Renal pelvis (tissue), 4 donors: ENCODE data around the gene POLD4. TPM values are rescaled to one million over a fixed set of nuclear protein-coding genes. Genes with fewer than 3 reads are reported as not detected.
"Not testable (repeated sequence)": the region's sequence is repeated elsewhere in the genome, so short reads cannot be mapped to it uniquely, and the experiment has no call there.

Experiments used
- DNase-seq: peaks from one replicate; pipeline ENCODE4 v3.0.0-alpha.2; 2013
- polyA plus RNA-seq, 3 donors: library from polyadenylated mRNA; unstranded; fragments of 120-200 nt; gene quantifications; one replicate each; pipeline ENCODE4 v1.2.1, GENCODE V29; 2013; ENCODE audit not compliant: insufficient read length in 3 of 3

POLD4 gene
- polyA plus RNA-seq, 3 donors: 29.3 to 37.4 (median 32.8) TPM

DNA sequence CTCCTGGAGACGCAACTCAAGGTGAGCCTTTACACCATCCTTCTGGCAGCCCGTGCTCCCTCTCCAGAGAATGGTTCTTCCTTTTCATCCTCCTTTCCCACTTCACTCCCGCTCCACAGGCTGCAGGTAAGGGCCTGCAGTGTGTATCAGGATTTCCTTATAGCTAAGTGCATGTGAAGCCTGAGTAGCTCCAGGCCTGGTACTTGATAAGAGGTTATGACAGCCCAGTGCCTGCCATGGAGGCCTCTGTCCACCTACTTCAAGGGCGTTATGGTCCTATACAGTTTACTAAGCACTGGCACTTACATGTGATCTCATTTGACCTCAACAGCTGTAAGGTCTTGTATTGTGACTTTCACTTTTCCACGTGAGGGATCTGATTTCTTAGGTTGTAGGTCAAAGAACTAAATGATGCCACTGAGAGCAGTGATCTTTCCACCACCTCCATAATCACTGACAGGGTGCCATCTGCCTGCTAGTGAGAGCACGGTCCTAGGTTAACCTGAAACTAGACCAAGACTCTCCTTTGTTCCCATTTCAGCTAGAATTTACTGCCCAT, 32.0 kb downstream of the POLD4 start:
- no peak for DNase-seq

DNA sequence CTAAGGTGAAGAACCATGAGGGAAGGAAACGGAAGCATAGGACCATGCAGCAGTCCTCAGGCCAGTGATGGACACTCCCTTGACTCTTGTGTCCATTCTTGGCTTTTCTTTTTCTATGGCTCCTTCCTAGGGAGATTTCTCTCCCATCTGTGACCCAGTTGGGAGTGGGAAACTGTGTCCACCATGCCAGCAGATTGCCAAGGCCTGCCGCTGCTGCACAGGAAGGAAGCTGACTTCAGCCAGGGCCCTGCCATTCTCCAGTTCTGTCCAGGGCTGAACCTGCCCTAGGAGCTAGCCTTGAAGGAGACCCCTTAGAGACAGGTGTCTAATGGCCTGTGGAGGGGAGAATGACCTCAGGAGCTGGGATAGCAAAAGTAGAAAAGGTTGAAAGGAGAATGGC, 32.7 kb downstream of the POLD4 start:
- no peak for DNase-seq

DNA sequence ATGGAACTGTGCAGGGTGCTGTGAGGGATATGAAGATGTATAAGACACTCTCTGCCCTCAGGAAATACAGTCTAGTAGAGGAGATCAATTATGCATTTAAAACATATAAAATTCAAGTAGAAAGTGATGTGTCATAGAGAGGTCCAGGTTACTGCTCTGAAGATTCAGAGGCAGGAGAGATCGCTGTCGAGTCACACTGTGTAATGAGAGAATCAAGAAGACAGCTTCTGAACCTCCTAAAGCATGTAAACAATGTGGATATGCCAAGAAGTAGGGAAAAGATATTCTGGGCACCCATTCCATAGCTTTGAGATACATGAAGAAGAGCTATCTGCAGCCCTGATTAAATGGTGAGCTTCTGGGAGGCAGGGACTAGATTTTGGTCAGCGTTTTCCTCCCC, 33.3 kb downstream of the POLD4 start:
- no peak for DNase-seq

DNA sequence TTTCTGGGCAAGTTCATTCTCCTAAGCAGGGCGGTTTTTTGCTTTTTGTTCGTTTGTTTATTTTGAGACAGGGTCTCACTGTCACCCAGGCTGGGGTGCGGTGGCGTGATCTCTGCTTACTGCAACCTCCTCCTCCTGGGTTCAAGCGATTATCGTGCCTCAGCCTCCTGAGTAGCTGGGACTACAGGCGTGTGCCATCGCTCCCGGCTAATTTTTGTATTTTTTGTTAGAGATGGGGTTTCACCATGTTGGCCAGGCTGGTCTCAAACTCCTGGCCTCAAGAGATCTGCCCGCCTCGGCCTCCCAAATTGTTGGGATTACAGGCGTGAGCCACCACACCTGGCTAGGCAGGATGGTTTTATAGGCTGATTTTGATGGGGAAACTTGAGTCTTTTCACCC, 34.5 kb downstream of the POLD4 start:
- not testable (repeated sequence) for DNase-seq

DNA sequence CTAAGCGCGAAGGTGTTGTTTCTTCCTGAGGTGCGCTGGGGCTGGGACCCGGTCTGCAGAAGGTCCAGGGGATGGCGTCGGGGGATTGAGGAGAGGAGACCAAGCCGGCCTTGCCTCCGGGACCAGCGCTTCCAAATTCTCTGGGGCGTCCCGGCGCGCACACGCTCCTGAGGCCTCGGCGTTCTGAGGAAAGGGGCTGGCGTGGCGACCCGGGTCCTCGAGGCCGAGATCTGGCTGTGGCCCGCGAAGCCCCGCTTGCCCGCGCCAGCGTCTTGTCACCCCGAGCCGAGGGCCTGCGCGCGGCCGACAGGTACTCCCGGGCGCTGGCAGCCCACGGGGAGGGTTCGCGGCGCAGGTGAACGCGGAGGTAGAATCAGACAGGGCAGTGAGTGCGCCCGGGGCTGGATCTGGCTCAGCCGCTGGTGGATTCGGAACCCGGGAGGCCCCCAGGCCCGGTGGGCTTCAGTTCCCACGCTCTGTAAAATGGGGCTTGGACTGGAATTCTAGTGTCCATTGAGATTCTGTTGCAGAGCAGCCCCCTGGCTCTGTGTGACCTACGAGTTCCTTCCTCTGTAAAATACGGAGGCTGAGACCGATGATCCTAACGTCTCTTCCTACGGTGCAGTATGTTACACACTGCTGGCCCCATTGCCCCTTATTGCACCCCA, 35.3 kb downstream of the POLD4 start:
- no peak for DNase-seq

DNA sequence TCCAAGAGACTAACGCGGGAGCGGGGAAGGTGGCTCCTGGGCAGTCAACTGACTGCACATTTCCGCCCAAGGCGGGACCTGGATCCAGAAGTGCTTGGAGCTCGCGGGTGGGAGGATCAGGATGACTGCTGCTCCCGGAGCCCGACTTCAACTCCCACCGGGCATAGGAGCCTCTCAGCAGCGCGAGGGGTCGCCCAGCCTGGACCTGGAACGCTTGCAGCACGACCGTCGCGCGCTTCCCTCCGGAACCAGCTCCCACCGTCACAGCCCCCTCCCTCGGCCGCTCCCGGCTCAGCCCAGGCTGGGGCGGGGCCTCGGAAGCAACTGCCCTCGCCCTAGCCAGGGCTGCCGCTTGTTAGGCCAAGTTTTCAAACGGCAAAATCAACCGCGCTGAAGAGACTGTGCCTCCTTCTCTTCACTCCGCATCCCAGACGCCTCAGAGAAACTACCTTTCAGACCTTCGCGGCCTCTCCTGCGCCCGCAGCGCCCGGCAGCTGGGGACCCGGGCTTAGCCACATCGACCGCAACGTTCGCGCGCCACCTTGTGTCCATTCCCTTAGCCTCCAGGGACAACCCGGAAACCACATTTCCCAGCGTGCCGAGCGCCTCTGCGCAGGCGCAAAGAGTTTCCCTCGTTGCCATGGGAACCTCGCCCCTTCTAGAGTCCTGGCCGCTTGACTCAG, 36.0 kb downstream of the POLD4 start:
- peak; percentile 98 for DNase-seq

DNA sequence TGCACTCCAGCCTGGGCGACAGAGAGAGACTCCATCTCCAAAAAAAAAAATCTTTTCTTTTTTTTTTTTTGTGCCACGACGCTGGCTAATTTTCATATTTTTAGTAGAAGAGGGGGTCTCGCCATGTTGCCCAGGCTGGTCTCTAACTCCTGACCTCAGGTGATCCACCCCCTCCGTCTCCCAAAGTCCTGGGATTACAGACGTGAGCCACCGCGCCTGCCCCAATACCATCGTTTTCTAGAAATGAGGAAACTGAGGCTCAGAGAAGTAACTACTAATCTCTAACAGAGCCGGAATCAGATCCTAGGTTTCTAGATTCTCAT, 36.5 kb downstream of the POLD4 start:
- no peak for DNase-seq

DNA sequence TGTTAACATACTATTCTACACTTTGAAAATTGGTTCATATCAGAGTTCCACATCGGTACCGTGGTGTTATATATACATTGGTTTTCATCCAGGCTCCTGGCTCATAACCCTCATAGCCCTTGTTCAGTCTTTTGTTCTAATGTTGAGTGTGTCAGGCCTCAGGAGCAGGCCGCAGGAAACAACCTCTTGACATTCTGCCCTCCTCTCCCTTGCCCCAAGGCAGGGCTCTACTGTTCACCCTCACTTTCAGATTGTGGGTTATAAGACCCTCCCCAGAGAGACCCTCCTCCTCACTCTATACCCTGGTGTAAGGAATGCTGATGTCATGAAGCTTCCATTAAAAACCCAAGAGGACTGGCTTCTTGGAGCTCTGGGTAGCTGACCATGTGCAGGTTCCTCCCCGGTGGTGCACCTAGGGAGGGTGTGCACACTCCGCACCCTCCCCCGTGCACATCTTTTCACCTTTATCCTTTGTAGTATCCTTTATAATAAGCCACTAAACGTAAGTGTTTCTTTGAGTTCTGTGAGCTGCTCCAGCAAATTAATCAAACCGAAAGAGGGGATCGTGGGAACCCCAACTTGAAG, 37.9 kb downstream of the POLD4 start:
- no peak for DNase-seq

DNA sequence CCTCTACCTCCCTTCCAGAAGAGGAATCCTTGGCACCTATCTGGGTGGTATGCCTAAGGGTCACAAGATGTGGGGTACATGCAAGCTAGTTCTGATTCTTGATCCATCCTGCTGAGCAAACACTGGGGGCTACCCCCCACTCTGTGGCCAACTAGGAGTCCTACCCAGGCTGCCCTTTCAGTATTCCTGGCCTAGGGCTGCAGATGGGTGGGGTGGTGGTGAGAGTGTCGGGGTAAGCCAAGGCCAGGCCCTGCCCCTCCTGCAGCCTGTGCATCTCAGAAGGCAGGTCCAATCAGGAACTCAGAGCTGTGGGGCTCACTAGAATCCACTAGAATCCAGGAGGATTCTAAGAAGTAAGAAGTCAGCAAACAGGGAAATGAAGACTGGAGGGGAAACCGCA, 39.1 kb downstream of the POLD4 start:
- DNase-seq: no peak

DNA sequence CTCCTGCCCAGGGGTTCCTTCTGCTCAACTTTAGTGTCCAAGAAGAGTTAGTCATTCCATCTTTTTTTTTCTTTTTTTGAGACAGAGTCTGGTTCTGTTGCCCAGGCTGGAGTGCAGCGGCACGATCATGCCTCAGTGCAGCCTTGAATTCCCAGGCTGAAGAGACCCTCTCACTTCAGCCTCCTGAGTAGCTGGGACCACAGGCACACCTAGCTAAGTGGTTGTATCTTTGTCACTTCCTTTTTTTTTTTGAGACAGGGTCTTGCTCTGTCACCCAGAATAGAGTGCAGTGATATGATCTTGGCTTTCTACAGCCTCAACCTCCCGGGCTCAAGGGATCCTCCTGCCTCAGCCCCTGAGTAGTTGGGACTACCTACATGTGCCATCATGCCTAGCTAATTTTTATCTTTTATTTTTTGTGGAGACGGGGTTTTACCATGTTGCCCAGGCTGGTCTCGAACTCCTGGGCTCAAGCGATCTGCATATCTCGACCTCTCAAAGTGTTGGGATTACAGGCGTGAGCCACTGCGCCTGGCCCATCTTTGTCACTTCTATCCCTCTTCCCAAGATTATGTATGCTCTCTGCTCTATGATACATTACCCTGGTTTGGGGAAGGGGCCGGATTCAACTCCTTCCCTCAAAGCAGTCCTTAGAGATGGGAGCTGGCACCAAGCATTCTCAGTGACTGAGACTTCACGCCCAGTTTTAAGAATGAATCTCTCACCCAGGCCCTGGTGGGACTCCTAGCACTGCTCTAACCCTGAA, 40.0 kb downstream of the POLD4 start:
- DNase-seq: no peak

DNA sequence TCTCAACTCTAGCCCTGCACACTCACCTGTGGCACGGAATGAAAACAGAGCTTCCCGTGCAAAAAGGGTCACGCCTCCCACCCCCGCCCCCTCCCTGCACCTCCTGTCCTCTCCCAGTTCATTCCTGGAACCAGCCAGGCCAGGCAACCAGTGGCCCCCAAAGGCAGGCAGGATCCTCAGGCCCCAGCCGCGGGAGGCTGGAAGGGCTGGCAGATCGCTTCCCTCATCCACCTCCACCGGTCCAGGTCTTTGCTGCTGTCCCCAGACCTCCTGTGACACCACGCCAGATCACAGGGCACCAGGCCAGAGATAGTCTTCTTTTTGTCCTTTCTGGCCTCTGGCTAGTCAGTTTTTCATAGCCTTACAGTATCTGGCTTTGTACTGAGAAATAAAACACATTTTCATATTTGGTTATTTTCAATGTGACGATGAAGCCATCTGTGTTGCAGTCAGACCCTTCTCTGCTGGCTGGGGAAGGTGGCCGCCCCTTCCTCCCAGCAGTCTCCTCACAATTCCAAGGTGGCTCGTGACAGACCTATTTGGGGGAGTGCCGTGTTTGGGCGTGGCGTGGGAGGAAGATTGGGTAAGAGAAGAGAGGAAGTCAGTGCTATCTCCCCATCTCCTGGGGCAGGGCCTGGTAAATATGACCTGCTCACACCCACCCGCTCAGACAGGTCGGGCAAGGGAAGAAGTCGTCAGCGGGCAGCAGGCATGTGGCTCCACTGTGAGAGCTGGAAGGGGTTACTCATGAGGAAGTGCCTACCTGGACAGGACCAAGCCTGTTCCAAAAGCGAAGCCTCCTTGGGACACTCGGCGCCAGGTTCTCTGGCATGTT, 40.9 kb downstream of the POLD4 start:
- DNase-seq: no peak

DNA sequence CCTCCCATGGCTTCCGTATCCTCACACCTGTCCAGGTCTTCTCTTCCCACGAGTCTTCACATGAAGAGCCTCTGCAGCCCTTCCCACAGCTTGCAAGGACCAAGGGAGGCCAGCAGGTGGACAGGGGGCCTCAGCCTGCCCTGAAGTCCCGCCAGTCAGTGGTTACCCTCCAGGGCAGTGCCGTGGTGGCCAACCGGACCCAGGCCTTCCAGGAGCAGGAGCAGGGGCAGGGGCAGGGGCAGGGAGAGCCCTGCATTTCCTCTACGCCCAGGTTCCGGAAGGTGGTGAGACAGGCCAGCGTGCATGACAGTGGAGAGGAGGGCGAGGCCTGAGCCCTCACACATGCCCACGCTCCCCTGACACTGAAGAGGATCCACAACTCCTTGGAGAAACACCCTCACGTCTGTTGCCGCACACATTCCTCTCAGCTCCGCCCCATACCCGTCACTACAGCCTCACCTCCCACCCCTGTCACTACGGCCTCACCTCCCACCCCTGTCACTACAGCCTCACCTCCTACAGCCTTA, 41.7 kb downstream of the POLD4 start:
- DNase-seq: no peak

DNA sequence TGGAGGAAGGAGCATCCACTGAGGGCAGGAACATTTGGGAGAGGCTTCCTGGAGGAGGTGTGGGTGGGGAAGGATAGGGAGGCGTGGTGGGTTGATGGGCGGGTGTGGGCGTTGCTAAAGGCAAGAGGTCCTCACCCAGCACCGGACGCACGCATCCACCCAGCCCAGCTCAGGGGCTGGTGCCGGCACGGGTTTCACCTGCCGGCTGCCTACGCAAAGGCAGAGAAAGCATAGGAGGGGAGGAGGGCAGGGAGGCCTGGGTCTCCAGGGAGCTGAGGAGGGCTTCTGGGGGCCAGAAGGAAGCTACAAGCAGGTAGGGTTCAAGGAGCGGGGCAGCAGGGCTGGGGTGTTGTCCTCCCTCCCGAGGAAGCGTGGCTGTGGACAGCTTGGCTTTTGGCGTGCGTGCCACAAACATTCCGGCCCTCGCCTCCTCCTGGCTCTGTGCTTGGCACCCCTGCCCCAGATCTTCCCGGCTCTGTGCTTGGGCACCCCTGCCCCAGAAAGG, 42.2 kb downstream of the POLD4 start:
- DNase-seq: no peak

DNA sequence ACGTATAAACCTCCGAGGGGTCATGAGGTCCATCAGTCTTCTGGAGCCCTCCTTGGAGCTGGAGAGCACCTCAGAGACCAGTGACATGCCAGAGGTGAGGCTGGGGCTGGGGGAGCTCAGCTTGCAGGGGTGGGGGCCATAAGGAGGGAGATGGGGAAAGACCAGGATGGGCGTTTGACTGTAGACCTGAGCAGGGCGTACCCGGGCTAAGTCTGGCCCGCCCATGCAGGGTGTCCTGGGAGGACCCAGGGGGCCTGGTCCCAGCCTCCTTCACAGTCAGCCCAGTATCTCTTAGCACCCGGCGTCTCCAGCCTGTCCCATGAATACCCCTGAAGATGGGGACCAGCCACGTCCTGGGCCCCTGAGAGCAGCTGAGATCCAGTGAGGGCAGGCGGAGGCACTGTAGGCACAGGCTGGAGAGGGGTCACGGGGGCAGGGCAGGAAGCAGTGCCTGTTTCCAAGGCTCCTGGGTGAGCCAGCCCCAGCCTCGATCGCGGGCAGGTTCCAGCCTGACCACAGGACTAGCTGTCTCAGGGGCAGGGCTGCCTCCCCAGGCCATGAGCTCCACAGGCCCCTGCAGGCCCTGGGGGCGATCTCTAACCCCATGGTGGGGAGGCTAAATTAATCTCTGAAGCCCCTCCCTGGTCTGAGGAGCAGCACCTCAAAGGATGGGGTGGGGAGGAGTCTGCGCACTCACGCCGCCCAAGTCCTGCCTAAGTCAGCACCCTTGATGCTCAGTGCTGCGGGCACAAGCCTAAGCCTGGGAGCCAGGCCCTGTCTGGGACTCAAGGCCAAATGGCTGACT, 42.9 kb downstream of the POLD4 start:
- no peak for DNase-seq

DNA sequence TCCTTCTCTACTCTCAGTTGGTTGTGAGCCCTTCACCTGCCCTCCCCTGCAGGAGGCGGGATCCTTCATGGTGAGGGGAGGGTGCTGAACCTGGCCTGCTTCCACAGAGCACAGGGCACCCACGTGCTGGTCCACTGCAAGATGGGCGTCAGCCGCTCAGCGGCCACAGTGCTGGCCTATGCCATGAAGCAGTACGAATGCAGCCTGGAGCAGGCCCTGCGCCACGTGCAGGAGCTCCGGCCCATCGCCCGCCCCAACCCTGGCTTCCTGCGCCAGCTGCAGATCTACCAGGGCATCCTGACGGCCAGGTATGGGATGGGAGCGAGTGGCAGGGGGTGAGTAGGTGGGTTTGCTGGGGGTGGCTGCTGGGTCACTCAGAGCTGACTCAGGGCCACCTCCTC, 43.7 kb downstream of the POLD4 start:
- DNase-seq: no peak

DNA sequence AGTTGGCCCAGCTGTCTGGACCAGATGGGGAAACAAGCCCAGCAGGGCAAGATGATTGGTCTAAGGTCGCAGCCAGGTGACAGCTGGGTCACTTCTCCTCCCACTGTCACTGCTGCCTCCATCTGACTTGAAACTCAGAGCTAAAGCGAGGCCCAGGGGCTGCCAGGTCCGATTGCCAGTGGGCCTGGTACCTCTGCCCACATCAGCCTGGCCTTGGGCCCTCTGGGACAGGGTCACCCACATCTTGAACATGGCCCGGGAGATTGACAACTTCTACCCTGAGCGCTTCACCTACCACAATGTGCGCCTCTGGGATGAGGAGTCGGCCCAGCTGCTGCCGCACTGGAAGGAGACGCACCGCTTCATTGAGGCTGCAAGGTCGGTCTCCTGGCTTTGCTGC, 44.2 kb downstream of the POLD4 start:
- no peak for DNase-seq

DNA sequence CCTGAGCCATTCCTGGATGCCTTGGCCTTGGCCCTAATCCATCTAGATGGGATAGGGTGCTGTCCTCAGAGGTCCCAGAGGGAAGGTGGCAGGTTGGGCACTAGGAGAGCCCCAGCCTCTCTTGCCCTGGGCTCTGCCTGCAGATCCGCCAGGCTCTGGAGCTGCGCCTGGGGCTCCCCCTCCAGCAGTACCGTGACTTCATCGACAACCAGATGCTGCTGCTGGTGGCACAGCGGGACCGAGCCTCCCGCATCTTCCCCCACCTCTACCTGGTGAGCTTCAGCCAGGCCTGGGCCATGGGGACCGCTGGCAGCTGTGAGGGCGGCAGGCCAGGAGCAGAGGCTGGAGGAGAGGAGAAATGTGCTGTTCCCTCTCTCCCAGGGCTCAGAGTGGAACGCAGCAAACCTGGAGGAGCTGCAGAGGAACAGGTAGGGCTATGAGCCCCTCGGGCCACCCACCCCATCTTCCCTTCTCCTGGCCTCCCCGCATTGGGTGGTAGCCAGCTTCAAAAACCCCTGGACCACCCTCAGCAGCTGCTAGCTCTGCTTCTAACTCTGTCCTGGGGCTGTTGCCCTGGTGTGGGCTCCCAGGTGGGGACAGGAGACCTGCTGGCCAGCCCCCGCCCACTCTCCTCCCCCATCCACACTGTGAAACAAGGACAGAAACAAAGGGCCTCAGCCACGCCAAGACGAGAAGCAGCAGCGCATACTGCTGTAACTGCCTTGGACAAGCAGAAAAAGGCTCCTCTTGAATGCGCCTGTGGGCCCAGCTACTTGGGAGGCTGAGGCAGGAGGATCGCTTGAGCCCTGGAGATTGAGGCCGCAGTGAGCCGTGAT, 45.1 kb downstream of the POLD4 start:
- no peak for DNase-seq

DNA sequence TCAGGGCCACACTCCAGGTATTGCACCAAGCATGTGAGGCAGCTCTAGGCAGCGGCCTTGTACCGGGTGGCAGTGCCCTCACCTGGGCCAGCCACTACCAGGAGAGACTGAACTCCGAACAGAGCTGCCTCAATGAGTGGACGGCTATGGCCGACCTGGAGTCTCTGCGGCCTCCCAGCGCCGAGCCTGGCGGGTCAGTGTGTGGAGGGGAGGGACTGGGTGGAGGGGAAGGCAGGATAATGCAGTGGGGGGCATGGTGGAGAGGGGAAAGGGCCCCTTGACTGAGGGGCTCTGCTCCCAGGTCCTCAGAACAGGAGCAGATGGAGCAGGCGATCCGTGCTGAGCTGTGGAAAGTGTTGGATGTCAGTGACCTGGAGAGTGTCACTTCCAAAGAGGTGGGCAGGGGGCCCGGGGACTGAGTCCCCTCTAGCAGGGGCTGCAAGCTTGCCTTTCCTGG, 45.8 kb downstream of the POLD4 start:
- no peak for DNase-seq
